Activated CD4-positive, alpha-beta T cell treated with anti-CD3 and anti-CD28 coated beads for 4 hours (primary cell): ENCODE results near the gene GCAT.

Experiments
- DNase-seq, 2 donors: peaks; one replicate each; pipeline ENCODE4 v3.0.0-alpha.2; 2020

Gene GCAT

DNA sequence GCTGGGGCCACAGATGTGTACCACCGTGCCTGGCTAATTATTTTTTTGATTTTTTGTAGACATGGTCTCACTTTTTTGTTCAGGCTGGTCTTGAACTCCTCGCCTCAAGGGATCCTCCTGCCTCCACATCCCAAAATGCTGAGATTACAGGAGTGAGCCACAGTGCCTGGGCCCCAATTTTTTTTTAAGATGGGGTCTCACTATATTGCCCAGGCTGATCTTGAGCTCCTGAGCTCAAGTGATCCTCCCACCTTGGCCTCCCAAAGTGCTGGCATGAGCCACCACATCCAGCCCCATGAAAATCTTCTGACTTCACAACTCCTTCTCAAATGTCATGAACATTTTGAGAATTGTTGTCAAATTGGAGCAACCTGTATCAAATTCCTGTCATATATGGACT is 38.7 kb downstream of the GCAT start:
- no peak for DNase-seq

DNA sequence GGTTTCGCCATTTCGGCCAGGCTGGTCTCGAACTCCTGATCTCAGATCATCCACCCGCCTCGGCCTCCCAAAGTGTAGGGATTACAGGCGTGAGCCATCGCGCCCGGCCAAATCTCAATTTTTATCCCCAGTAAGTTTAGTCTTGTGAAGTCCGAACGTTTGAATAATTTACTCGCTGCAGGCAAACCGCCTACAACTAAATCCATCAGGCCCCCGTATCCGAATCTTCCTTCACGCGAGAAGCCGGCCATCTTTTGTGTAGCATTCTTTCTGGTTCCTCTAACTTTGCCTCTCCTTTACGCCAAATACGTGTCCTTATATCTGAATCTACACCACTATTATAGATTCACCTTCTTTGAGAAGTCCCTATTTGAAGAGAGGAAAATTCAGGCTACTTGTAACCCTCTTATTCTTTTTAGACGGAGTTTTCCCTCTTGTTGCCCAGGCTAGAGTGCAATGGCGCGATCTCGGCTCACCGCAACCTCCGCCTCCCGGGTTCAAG is 40.9 kb downstream of the GCAT start:
- no peak for DNase-seq

DNA sequence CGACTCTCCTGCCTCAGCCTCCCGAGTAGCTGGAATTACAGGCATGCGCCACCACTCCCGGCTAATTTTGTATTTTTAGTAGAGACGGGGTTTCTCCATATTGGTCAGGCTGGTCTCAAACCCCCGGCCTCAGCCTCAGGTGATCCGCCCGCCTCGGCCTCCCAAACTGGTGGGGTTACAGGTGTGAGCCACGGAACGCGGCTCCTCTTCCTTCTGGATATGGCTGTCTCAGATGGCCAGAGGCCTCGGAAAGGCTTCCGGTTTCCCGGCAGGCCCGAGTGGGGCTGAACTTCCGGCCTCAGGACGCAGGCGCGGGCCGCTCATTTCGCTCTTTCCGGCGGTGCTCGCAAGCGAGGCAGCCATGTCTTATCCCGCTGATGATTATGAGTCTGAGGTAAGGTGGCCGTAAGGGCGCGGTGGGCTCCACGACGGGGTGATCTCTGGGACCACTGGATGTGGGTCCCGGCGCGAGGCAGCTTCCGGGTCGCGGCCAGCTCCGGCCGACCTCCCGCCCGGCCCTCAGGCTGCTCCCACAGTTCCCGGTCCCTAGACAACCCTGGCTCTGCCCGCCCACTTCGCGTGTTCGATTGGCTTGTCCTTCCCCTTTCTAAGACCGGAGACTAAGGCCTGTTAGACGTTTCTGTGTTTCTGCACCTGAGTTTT is 41.5 kb downstream of the GCAT start, which contains the start of gene EIF3L:
Gene EIF3L, plus strand, starts transcription at position 331 of the 663 bp plus-strand sequence. Its CDS starts 31 bp downstream, at position 362.
- peak; percentile 80 to 81 for DNase-seq

DNA sequence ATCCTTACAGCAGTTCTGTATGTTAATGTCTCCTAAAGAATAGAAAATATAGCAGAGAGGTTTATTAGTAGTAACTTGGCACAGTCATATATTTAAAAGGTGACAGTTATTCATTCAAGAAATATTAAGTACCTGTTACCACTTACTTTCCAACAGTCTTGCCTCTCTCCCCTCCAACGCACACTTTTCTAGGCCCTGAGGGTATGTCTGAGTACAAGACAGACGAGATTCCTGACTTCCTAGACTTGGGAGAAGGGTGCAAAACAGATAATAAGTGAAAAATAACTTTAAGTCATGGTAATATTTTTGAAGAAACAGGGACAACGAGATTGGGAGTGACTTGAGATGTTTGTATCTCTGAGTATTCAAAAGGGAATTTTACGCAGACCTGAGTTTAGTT is 43.1 kb downstream of the GCAT start:
- DNase-seq = no peak

DNA sequence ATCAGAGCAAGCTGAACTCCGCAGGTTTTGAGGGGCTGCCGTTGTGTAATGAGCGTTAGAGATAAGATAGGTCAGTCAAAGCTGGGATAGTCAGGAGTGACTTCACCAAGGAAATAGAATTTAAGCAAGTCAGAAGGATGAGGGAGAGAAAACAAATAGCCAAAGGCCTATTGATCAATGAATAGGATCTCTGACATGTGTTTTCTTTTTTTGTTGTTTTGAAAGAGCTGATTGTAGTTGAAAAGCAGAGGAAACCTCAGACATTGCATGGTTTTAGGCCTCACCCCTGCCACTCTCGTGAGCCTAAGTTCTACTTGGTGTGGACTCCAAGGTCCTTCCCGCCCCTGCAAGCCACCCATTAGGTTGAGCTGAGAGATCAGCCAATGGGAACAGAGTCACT is 44.7 kb downstream of the GCAT start:
- DNase-seq = no peak

DNA sequence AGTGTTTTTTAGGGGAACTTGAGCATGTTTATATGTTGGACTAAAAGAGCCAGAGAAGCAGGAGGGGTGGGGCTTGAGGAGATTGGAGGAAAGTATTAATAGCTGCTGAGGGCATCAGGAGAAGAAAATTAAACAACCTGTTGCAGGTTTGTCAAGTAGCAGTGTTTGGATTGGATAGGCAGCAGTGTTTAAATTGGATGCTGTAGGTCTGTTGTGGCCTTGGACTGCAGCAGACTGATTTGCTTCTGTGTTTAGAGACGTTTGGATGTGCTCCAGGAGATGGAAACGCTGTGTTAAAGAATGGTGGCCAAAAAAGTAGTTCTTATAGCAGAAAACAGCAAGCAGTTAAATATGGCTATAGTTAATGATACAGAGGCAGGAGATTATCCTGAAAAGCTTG is 47.2 kb downstream of the GCAT start:
- DNase-seq = no peak

DNA sequence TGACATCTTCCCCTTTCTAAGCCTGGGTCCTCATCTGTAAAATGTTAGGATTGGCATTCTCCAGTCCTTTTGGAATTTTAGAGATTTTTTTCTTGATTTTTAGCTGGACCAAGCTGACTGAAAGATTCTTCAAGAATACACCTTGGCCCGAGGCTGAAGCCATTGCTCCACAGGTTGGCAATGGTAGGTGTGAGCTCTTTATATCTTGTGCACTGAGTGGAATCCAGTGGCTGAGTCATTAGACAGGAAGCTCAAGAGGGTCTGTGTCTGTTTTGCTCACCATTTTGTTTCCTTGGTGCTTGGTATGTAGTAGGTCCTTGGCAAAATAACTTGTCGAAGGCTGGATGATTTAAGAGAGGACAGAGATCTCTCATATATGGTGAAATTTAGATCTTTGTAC is 47.7 kb downstream of the GCAT start:
- DNase-seq = no peak

DNA sequence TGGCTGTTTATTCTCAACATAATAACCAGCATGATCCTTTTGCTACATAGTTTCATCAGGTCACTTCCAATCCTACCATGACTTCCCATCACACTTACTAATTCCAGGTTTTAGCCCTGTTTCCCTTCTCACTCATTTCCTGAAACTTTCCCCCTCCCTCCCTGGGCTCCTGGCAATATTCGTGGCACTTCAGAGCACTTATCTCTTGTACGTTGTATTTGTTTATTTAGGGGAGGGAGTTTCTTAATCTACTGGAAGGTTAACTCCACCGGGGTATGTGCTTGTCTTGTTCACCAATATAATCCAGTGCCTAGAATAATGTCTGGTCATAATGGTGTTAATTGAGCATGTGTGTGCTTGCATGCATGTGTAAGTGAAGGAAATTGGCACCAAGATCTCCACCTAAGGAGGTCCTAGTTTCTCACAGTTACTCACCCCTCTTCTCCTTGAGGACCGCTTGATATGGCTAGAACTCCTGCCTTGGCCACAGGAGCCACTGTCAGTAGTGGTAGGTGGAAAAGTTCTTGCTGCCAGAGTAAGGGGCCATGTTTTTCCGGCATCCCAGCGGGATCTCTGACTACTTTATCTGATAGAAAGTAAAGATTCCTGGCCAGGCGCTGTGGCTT is 53.2 kb downstream of the GCAT start:
- no peak for DNase-seq

DNA sequence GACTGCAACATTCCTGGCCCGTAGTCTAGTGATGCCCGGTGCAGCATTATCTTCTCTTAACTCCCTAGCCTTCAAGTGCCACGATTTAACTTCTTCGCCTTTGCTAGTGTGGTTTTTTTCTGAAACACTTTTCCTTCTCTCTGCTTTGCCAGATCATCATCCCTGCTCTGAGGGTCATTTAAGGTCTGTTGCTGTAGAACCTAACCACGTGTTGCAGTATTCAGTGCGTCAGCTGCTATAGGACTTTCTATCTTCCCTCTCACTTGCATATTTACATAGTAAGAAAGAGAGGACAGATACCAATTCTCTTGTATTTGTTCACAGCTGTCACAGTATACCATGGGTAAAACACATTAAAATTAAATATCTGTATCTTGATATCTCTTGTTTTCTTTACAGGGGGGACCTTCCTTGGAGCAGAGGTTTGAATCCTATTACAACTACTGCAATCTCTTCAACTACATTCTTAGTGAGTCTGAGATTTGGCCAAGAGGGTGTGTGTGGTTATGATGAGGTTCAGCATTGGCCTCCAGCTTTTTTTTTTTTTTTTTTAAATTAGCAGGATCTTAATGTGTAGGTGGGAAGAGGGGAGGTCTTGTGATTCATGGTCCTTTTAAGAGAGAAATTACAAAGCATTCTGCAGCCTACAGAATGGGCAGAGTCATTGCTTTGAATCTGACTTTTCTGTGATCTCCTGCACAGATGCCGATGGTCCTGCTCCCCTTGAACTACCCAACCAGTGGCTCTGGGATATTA is 55.0 kb downstream of the GCAT start:
- DNase-seq = no peak

DNA sequence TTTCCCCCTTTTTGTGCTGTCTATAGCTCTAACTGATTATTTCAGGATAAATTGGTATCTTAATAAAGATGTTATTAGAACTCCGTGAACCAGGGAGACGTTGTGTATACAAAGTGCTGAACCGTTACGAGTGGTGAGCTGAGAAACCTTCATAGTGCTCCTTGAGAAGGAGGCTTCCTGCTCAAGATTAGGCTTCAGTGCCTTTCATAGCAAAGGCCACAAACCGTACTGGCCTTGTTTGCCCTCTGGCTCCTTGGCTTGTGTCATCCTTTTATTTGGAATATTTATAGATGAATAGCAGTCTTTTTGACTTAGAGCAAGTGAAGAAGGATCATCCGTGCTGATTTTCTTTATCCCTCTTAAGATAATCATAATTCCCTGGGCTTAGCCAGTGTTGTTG is 57.8 kb downstream of the GCAT start:
- no peak for DNase-seq
